Cerebellar cortex (tissue), 1 donor: ENCODE measurements around the gene S100A13.
"Not testable (repeated sequence)": the region's sequence is repeated elsewhere in the genome, so short reads cannot be mapped to it uniquely, and the experiment has no call there.

ENCODE experiments used
- DNase-seq: peaks from one replicate; pipeline ENCODE4 v3.0.0-alpha.2; 2015; ENCODE audit warnings: low spot score

Gene S100A13

DNA sequence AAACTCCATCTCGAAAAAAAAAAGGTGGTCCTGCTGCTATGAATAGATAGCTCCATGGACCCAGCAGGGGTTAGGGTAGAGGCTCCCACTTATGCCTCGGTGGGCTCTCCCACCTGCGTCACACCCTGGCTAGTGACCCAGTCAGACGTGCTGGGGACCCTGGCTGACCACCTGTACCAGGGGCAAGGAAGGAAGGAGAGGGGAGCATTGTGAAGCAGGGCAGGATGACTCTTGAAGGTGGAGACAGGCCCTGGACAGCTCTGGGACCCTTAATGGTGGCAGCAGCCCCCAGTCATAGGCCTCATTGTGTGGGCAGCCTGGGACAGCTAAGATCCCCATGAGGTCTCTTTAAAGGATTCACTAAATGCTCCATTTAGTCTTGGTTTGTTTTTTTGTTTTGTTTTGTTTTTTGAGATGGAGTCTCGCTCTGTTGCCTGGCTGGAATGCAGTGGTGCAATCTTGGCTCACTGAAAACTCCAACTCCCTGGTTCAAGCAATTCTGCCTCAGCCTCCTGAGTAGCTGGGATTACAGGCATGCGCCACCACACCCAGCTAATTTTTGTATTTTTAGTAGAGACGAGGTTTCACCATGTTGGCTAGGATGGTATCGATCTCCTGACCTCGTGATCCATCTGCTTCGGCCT lies 20.8 kb upstream of the S100A13 start:
- no peak for DNase-seq

DNA sequence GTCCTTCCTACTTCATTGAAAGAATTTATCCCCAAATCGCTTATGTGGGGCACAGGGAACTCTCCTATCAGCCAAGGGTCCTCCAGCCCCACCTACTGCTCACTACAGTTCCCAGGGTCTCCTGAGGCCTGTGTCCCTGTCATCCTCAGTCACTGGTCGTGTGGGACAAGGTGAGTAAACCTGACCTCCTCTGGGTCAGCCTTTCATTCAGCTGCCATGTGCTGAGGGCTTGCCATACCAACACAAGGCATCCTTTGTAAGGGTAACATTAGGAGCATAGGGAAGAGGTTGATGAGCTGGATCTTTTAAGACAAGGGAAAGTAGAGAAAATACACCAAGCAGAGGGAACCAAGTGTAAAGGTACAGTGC lies 20.0 kb upstream of the S100A13 start:
- no peak for DNase-seq

DNA sequence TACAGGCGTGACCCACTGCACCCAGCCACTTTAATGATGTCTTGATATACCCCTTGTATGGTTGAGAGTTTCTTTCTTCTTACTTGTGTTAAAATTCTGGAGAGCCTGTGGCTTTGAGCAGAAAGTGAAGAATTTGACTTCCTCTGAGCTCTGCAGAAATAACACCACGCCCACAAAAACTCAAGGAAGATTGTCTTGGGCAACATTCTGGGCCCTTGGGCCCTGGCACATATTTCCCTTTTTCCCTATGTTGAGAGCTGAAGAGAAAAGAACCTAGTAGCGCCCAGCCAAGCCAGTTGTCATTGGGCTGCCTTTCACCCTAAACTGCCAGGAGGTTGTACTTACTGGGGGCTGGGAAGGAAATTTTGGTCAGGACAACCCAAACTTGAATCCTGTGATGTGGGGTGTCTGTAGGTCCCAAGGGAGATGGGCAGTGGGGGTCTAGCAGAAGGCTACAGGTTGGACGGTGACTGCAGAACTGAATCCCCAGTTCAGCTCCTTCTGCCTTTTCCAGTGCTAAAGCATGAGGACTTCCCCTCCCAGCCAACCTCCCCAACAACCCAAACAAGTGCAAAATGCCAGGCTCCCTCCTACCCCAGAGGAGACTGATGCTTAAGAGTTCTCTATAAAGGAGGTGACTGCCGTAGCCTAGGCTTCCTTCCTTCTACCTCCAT lies 19.5 kb upstream of the S100A13 start:
- no peak for DNase-seq

- DNase-seq, result no peak
Measured at GRCh38 chr1:153643816-153644215, 16.5 kb upstream of the S100A13 start.

DNA sequence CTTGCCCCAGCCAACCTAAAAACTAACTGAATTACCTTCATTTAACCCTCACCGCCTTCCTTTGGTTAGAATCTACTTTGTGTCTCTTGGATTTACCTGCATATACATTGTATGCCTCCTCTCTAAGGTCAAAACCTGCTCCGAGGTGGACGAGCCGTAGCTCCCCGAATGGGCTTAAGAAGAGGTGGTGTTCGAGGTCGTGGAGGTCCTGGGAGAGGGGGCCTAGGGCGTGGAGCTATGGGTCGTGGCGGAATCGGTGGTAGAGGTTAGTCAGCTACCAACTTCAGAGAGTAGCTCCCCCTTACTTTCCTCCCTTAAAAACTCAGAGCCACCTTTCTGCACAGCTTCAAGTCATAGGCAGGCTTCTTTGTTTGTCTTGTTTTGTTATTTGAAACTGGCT lies 15.8 kb upstream of the S100A13 start:
- no peak for DNase-seq

DNA sequence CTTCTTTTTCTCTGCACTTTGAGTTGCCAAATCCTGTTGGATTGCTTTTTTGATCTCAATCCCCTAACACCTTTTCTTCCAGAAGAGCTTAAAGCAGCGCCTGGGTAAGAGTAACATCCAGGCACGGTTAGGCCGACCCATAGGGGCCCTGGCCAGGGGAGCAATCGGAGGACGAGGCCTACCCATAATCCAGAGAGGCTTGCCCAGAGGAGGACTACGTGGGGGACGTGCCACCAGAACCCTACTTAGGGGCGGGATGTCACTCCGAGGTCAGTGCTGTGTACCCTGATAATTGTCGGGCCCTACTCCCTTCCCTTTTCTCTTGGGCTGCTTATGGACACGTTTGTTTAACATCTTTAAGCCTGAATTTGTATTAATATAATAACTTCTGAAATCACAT lies 14.9 kb upstream of the S100A13 start:
- no peak for DNase-seq

DNA sequence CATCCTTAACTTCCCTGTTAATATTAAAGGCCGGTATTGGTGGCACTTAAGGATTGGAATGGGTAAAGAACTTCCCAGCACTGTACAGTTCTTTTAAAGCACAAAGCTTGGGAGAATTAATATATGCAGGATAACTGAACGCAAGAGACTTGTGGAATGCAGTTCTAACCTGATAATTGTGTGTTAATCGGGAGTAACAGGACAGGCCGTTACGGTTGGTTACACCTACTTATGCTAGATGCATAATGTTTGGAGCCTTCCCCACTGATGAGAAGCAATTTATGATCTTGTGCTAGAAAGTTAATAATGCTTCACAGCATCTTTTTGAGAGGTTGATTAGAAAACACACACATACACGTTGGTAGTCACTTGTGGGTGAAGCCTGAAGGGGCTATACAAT lies 13.6 kb upstream of the S100A13 start:
- DNase-seq, result no peak

DNA sequence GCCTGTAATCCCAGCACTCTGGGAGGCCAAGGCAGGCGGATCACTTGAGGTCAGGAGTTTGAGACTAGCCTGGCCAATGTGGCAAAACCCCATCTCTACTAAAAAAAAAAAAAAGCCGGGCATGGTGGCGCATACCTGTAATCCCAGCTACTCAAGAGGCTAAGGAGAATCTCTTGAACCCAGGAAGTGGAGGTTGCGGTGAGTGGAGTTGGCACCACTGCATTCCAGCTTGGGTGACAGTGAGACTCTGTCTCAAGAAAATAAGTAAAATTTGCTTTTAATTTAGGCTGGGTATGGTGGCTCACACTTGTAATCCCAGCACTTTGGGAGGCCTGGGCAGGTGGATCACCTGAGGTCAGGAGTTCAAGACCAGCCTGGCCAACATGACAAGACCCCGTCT lies 12.9 kb upstream of the S100A13 start:
- DNase-seq, result not testable (repeated sequence)

DNA sequence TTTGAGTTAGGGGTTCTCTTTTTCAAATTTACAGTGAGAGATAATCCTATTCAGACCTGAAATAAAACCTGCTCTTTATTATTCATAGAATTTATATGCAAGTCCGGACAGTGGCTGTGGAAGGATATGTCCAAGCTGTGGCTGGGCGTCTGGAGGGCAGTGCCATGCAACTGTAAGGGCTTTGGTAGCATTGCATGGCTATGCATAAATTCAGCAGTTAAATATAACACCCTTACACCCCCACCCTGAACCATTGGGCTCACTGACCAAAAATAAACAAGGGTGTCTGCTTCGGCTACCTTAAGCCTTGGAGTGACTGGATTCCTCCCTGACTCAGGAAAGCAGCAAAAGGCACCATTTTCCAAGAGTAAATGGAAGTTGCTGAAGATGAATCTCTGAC lies 12.0 kb upstream of the S100A13 start:
- DNase-seq, result no peak

GRCh38 chr1:153638261-153638660 lies 11.0 kb upstream of the S100A13 start:
- no peak for DNase-seq

GRCh38 chr1:153636312-153636711 lies 9.0 kb upstream of the S100A13 start:
- DNase-seq, result no peak

DNA sequence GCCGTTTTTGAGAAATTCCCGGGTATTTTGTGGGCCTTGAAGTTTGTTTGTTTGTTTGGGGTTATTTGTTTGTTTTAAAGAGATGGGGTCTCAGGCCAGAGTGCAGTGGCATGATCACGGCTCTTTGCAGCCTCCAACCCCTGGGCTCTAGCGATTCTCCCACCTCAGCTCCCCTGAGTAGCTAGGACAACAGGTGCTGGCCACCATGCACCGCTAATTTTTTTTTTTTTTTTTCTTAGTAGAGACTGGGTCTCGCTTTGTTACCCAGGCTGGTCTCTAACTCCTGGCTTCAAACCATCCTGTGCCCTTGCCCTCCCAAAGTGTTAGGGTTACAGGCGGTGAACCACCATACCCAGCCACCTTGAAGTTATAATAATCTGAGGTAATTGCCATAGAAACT lies 8.6 kb upstream of the S100A13 start:
- no peak for DNase-seq

DNA sequence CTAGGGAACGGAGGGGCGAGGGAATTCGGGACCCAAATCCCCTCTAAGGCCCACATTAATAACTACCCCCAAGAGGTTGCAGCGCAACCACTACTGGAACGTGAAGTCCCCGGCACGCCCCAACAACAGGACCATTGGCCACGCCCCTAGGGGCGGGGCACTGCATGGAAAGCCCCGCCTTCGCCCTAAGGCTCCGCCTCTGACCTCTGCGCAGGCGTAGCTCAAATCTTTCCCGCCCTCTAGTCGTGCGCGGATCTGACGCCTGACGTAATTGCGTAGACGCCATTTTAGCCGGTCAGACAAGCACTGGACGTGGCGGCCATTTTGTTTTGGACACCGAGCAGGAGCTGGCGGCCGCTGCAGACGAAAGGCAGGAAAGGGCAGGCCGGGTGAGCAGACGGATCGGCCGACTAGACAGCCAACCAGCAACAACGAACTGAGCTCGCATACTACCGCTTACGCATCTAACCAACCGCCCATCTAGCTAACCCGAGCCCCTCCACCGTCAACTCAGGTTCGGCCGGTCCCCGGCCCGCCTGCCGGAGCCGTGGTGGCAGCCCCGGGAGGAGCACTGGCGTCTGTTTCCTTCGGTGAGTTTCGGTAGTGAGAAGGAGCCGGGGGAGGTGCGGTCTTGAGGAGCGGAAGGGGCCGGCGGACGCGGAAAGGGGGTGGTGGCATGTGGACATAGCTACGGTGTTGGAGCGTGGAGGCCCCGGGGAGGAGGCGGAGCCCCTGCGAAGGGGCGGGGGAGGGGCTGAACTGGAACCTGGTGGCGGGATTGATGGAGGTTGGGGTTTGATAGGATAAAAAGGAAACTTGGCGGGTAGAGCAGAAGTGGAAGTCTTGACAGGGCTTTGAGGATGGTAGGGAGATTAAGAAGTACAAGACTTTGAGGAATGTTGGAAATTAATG lies 6.7 kb upstream of the S100A13 start, which contains the start of gene CHTOP:
TSS of gene CHTOP (plus strand) at position 313 of the 912 bp plus-strand sequence. CDS start 2,523 bp downstream, outside the sequence.
- peak; percentile 99 for DNase-seq

DNA sequence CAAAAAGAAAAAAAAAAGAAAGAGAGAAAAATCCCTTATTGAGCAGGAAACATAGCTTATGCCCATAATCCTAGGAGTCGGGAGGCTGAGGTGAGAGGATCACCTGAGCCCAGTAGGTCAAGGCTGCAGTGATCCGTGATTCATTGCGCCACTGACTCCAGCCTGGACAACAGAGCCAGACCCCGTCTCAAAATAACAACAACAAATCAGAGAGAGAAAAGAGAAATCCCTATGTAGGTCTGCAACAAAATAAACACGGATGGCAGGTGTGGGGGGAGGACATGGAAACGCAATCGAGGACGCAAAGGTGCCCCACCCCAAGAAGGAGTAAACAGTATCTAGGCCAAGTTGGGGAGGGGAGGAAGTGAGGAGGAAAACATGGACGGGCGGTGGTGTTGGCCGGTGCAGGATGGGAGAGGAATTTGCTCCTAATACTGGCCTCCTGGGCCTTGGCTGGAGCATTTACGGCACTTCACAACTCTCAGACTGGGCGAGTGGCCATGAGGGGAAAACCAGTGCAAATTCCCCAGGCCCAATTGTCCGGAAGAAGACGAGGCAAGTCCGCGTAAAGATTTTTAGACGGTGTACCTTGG lies 6.0 kb upstream of the S100A13 start:
- DNase-seq, result no peak

DNA sequence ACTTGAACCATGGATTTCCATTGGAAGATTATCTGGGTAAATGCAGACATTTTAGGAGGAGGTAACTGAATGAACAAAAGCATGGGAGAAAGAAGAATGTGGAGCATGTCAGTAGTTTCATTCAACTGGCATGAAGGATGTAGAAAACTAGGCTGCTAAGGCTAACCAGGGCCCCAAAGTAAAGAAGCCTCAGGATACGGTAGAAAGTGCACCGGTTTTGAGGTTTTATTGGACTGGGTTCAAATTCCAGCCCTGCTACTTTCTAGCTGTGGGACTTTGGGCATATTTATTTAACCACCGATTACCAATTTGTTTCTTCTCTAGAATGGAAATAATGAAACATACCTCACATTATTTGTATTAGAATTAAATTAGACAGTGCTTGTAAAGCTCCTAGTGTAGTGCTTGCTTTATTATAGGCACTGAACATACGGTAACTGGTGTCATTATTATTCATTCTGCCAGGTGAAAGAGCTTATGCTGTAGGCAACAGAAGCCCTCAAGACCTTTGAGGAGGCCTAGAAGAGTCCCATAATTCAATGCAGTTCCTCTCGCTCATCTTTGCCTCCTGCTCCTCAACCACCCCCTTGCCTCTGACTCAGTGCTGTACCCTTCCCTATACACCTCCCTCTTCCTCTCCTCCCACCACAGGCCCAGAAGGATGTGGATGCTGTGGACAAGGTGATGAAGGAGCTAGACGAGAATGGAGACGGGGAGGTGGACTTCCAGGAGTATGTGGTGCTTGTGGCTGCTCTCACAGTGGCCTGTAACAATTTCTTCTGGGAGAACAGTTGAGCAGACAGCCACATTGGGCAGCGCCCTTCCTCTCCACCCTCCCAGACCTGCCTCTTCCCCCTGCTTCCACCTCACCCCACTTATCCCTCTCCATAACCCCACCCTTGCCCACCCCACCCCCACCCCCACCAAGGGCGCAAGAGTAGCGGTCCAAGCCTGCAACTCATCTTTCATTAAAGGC lies 4.0 kb upstream of the S100A13 start:
- no peak for DNase-seq

DNA sequence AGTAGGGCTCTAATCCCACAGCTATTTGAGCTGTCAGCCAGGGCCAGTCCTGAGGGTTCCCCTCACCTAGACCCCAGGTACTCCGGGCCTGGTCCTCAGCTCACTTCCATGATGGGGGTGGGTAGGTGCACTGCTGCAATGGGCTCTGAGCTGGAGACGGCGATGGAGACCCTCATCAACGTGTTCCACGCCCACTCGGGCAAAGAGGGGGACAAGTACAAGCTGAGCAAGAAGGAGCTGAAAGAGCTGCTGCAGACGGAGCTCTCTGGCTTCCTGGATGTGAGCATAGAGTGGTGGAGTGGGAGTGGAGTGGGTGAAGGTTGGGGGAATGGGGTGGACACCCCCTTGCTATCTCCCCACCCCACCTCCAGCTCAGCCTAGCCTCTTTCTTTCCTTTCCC lies 3.1 kb upstream of the S100A13 start:
- DNase-seq, result no peak

- DNase-seq, result no peak
Measured at GRCh38 chr1:153629971-153630370, 2.7 kb upstream of the S100A13 start.

- DNase-seq, result no peak
Measured at GRCh38 chr1:153629343-153629665, 2.0 kb upstream of the S100A13 start.

GRCh38 chr1:153628638-153629342 lies 1.5 kb upstream of the S100A13 start:
- no peak for DNase-seq

GRCh38 chr1:153627715-153628626 lies 666 bp upstream of the S100A13 start, which contains the start of gene S100A1:
TSS of gene S100A1 (plus strand) at chr1:153628434. CDS start at chr1:153630522, 2,088 bp downstream.
- DNase-seq, result peak; percentile 67
